Breast epithelium (tissue), 3 donors: ENCODE measurements around the gene ZBTB45.

Experiments used
- CTCF ChIP-seq, 3 donors: fragments of 450-650 bp; IDR thresholded peaks; one replicate each; pipeline ENCODE4 v1.5.1; 2016 to 2017; ENCODE audit warnings: antibody characterized with exemption in 3 of 3, mild to moderate bottlenecking in 3 of 3, moderate library complexity in 3 of 3
- POLR2AphosphoS5 ChIP-seq, 3 donors: sonication (generic); formaldehyde crosslinking; IDR thresholded peaks; one replicate each; pipeline ENCODE4 v1.6.1; 2017; ENCODE audit warnings: antibody characterized with exemption in 3 of 3

GRCh38 chr19:58551123-58551497 is 31.5 kb upstream of the ZBTB45 start:
- TF ChIP-seq CTCF (IDR thresholded peaks at IDR 0.05) (no peak), POLR2AphosphoS5 (IDR thresholded peaks at IDR 0.05) (no peak)
